Effector memory CD8-positive, alpha-beta T cell (primary cell): ENCODE results near the gene SPATA6L.
"Not testable (repeated sequence)": the region's sequence is repeated elsewhere in the genome, so short reads cannot be mapped to it uniquely, and the experiment has no call there.

Experiments used
- ATAC-seq: fragments of 150-1000 bp; cut with Tn5 transposase; replicated peaks from 2 replicates; pipeline ENCODE4 v1.10.0; 2021; ENCODE audit warnings: mild to moderate bottlenecking, moderate library complexity
- DNase-seq, 3 experiments: peaks; one replicate each; pipeline ENCODE4 v3.0.0; 2021
- H3K27ac Mint-ChIP-seq, 2 donors: one replicate each; pipeline ENCODE4 v1.8.0; 2022; ENCODE audit warnings: mild to moderate bottlenecking in 2 of 2, mixed read lengths in 2 of 2, moderate library complexity in 2 of 2
- H3K27me3 Mint-ChIP-seq, 2 donors: one replicate each; pipeline ENCODE4 v1.8.0; 2022; ENCODE audit warnings: mixed read lengths in 2 of 2
- H3K36me3 Mint-ChIP-seq: one replicate; pipeline ENCODE4 v1.8.0; 2022; ENCODE audit warnings: mild to moderate bottlenecking, moderate library complexity, mixed read lengths; ENCODE audit not compliant: insufficient read depth
- H3K4me1 Mint-ChIP-seq, 2 donors: one replicate each; pipeline ENCODE4 v1.8.0; 2022; ENCODE audit warnings: low read depth in 2 of 2, mixed read lengths in 2 of 2
- H3K4me3 Mint-ChIP-seq, 2 donors: one replicate each; pipeline ENCODE4 v1.8.0; 2022; ENCODE audit warnings: mild to moderate bottlenecking in 2 of 2, mixed read lengths in 2 of 2, moderate library complexity in 2 of 2
- H3K9me3 Mint-ChIP-seq, 2 donors: one replicate each; pipeline ENCODE4 v1.8.0; 2022; ENCODE audit warnings: mixed read lengths in 2 of 2

The SPATA6L gene

DNA sequence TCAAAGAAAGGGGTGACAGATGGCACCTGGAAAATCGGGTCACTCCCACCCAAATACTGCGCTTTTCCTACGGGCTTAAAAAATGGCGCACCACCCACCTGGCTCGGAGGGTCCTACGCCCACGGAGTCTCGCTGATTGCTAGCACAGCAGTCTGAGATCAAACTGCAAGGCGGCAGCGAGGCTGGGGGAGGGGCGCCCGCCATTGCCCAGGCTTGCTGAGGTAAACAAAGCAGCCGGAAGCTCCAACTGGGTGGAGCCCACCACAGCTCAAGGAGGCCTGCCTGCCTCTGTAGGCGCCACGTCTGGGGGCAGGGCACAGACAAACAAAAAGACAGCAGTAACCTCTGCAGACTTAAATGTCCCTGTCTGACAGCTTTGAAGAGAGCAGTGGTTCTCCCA, 60.2 kb downstream of the SPATA6L start:
- not testable (repeated sequence) for H3K36me3 Mint-ChIP-seq, ATAC-seq, H3K27me3 Mint-ChIP-seq, H3K9me3 Mint-ChIP-seq, H3K27ac Mint-ChIP-seq
- H3K4me1 Mint-ChIP-seq, result peaks cover 7 to 11% of the 10 kb centered on the region in 2 donors
- peak overlapping the region; percentile 45 to 47 for H3K4me3 Mint-ChIP-seq
- peak; percentile 21 to 70 (median 22) for DNase-seq

DNA sequence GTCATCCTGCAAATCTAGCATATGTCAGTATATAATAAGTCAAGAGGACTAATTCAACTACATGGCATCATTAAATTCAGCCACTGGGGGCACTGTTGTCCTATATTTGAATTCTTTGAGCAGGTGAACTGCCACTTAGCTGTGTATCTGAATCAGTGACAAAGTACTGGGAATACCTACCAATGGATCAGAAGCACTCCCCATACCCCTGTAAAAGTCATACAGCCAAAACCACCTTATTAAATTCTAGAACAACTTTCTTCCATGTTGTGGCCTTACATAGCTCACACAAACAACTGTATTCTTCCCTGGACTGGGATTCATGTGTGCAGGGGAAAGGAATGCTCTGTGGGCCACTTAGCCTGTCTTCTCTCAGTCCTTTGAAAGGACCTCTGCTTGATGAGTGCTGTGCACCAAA, 61.6 kb downstream of the SPATA6L start:
- DNase-seq (peak; percentile 77 to 80 (median 79)), ATAC-seq (peak; percentile 92)
- Mint-ChIP-seq H3K27me3 (no peaks in the 10 kb centered on the region), H3K27ac (peak overlapping the region; percentile 47 to 80), H3K9me3 (peaks cover 0 to 2% of the 10 kb centered on the region in 2 donors), H3K4me3 (peak overlapping the region in 1 of 2 donors; percentile 57), H3K4me1 (peaks cover 19 to 24% of the 10 kb centered on the region in 2 donors), H3K36me3 (peaks cover 6% of the 10 kb centered on the region)

DNA sequence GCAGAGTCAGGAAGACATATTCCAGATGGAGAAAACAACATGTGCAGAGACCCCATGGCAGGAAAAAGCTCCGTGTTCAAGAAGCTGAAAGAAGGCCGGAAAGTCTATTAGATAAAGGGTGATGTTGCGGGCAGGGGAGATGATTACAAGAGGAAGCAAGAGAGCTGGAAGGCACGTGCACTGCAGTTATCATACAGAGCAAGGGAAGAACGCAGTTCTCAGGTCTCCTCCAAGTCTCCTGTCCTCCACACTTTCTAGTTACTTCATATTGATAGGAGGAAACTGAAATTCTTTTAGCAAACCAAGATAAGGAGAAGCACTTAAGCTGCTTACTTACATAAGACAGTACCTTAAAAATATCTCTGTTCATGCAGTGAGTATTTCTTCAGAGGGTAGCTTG, 62.5 kb downstream of the SPATA6L start:
- Mint-ChIP-seq H3K36me3 (peaks cover 6% of the 10 kb centered on the region), H3K4me3 (no peak overlapping the region), H3K27ac (no peak overlapping the region), H3K4me1 (peaks cover 19 to 24% of the 10 kb centered on the region in 2 donors), H3K9me3 (peaks cover 0 to 2% of the 10 kb centered on the region in 2 donors), H3K27me3 (no peaks in the 10 kb centered on the region)
- DNase-seq, result no peak
- no peak for ATAC-seq

DNA sequence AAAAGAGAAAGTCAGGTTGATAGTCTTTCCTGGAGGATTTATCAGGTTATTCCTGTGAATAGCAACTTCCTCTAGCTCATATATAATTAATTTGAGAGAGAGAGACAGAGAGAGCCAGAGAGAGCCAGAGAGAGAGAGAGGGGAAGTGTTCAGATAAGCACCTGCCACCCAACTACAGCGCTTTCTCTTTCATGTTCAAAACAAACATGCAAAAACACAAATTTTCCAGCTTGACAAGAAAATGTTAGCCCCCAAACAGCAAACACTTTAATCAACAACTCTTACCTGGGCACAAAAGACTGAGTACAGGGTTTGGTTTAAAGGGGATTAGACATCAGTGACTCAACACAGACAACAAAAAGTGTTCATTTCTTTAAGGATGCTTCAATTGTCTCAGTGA, 65.9 kb downstream of the SPATA6L start:
- peaks cover 6% of the 10 kb centered on the region for H3K36me3 Mint-ChIP-seq
- H3K4me1 Mint-ChIP-seq, result peaks cover 34 to 42% of the 10 kb centered on the region in 2 donors
- no peak for DNase-seq
- H3K27me3 Mint-ChIP-seq, result no peaks in the 10 kb centered on the region
- peak; percentile 20 for ATAC-seq
- peak overlapping the region; percentile 15 to 66 for H3K4me3 Mint-ChIP-seq
- peak overlapping the region; percentile 7 to 96 for H3K27ac Mint-ChIP-seq
- H3K9me3 Mint-ChIP-seq, result peaks cover 0 to 2% of the 10 kb centered on the region in 2 donors

DNA sequence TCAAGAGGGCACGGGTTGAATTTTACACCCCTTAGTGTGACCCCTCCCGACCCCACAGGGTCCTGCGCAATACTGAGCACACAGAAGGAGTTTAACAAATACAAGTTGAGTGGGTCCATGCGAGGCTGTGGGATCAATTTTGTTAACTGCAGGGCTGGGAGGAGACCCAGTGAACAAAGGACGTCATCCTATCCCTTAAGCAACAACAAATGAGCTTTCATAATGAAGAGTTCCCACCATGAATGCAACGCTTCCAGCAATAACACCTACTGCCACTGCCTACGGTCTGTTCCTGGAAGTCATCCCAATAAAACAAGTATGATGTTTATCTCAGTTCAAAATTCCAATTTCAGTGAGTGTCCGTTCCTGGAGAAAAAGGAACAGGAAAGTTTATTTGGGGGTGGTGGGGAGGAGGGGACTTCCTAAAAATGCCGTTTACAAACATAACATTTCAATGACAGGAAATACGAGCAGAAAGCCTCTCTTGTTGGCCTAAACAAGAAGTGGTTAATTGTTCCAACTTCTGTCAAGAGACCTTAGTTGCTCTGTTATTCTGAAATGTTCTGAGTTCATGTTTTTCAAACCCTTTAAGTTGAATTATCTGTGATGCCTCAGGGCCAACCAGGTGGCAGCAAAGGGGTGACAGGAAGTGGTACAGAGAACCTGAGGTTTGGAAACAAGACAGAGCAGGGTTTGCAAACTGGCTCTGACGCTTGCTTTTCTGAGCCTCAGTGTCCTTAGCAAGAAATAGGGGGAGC, 69.9 kb downstream of the SPATA6L start:
- peak overlapping the region; percentile 30 to 54 for H3K4me3 Mint-ChIP-seq
- H3K27ac Mint-ChIP-seq, result peak overlapping the region; percentile 64 to 87
- peak; percentile 96 for ATAC-seq
- H3K27me3 Mint-ChIP-seq, result no peaks in the 10 kb centered on the region
- H3K9me3 Mint-ChIP-seq, result peaks cover 0 to 2% of the 10 kb centered on the region in 2 donors
- H3K4me1 Mint-ChIP-seq, result peaks cover 31 to 41% of the 10 kb centered on the region in 2 donors
- H3K36me3 Mint-ChIP-seq, result peaks cover 6% of the 10 kb centered on the region
- peak; percentile 37 to 58 (median 39) for DNase-seq

DNA sequence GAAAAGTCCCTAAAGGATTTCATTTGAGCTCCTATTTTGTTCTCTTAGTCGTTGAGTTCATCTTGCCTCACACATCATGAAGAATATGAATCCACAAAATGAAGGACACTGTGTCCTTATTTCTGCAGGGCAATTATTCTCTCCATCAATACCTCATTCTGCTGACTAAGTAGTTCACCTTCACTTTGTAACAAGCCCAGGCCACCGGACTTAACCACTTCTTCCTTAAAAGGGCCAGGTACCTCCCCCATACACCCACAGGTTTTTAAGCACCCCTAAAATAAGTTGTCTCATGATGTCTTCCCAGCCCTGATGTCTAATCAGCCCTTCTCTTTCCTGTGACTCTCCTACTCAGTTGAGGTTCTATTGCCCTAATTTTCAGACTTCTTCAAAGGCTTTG, 71.3 kb downstream of the SPATA6L start:
- no peaks in the 10 kb centered on the region for H3K27me3 Mint-ChIP-seq
- H3K4me3 Mint-ChIP-seq, result peak overlapping the region in 1 of 2 donors; percentile 7
- no peak for DNase-seq
- peaks cover 23 to 28% of the 10 kb centered on the region in 2 donors for H3K4me1 Mint-ChIP-seq
- ATAC-seq, result peak; percentile 12
- H3K27ac Mint-ChIP-seq, result peak overlapping the region; percentile 30 to 87
- H3K36me3 Mint-ChIP-seq, result no peaks in the 10 kb centered on the region
- peaks cover 0 to 2% of the 10 kb centered on the region in 2 donors for H3K9me3 Mint-ChIP-seq

DNA sequence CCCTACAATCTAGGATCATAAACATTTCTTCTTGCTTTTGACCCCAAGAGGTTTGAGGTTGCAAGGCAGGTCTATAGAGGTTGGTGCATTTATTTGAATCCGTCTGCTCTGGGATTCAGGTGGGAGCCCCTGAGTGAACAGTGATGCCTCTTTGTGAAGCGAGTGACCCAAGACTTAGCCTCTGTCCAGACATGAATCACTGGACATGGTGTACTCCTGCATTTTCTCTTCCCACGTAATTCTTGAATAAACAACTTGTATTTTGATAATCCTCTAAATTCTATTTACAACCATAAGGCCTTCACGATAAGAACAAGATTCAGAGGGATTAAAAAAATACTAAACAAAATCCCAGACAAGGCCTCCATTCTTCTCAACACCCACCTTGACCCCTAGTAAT, 71.7 kb downstream of the SPATA6L start:
- H3K36me3 Mint-ChIP-seq, result no peaks in the 10 kb centered on the region
- ATAC-seq (no peak), DNase-seq (no peak)
- H3K27me3 Mint-ChIP-seq, result no peaks in the 10 kb centered on the region
- H3K9me3 Mint-ChIP-seq, result no peaks in the 10 kb centered on the region
- H3K4me1 Mint-ChIP-seq, result peaks cover 20 to 26% of the 10 kb centered on the region in 2 donors
- no peak overlapping the region for H3K4me3 Mint-ChIP-seq
- peak overlapping the region in 1 of 2 donors; percentile 87 for H3K27ac Mint-ChIP-seq

DNA sequence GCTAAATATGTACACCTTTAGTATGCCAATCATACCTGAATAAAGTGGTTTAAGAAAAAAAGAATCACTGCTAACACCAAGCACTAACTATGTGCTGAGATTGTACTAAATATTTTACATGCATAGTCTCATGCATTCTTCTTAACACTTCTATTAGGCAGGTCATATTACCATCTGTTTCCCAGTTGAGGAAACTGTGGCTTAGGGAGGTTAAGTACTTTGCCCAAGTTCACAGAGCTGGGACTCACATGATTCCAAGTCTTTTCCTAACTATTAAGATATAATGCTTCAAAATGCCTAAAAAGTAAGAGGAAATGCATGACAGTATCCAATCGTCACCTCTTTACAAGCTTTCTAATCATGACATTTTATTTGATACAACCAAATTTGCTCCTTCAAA, 73.4 kb downstream of the SPATA6L start:
- H3K27me3 Mint-ChIP-seq, result no peaks in the 10 kb centered on the region
- H3K9me3 Mint-ChIP-seq, result no peaks in the 10 kb centered on the region
- no peak overlapping the region for H3K27ac Mint-ChIP-seq
- no peaks in the 10 kb centered on the region for H3K36me3 Mint-ChIP-seq
- H3K4me3 Mint-ChIP-seq, result no peak overlapping the region
- H3K4me1 Mint-ChIP-seq, result peaks cover 20 to 26% of the 10 kb centered on the region in 2 donors
- ATAC-seq (no peak), DNase-seq (no peak)

DNA sequence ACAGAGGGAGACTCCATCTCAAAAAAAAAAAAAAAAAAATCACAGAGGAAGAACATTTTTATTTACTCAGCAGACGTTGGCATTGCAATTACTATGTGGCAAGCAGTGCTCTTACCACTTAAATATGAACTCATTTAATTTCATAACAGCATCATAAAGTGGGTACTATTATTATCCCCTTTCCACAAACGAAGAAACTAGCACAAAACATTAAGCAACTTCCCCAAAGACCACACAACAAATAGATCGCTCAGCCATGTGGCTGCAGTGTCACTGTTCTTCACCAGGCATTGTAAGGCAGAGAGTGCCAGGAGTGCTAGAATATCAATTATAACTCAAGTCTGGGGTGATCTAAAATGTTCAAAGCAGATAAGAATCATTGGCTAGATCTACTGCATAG, 74.0 kb downstream of the SPATA6L start:
- Mint-ChIP-seq H3K36me3 (no peaks in the 10 kb centered on the region), H3K4me1 (peaks cover 18 to 23% of the 10 kb centered on the region in 2 donors), H3K27ac (no peak overlapping the region), H3K4me3 (no peak overlapping the region), H3K27me3 (no peaks in the 10 kb centered on the region), H3K9me3 (no peaks in the 10 kb centered on the region)
- no peak for ATAC-seq
- DNase-seq, result no peak

DNA sequence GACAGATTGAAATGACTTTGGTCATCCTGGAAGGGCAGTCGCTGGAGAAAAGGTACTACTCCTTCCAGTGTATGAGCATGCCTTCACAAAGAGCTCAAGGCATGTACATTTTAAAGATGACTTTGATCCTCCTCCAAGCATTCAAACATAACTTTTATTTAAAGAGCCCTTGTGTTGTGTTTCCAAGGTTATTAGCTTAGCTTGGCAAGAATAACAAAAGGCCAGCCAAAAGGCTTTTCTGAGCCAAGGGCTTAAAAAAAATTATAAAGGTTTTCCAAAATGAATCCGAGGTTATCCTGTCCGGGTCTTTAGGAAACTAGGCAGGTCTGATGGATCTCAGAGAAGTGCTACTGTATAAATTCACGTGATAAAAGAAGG, 75.2 kb downstream of the SPATA6L start:
- Mint-ChIP-seq H3K4me3 (no peak overlapping the region), H3K27me3 (no peaks in the 10 kb centered on the region), H3K27ac (no peak overlapping the region), H3K4me1 (peaks cover 9 to 14% of the 10 kb centered on the region in 2 donors), H3K9me3 (no peaks in the 10 kb centered on the region), H3K36me3 (no peaks in the 10 kb centered on the region)
- ATAC-seq, result no peak
- no peak for DNase-seq

DNA sequence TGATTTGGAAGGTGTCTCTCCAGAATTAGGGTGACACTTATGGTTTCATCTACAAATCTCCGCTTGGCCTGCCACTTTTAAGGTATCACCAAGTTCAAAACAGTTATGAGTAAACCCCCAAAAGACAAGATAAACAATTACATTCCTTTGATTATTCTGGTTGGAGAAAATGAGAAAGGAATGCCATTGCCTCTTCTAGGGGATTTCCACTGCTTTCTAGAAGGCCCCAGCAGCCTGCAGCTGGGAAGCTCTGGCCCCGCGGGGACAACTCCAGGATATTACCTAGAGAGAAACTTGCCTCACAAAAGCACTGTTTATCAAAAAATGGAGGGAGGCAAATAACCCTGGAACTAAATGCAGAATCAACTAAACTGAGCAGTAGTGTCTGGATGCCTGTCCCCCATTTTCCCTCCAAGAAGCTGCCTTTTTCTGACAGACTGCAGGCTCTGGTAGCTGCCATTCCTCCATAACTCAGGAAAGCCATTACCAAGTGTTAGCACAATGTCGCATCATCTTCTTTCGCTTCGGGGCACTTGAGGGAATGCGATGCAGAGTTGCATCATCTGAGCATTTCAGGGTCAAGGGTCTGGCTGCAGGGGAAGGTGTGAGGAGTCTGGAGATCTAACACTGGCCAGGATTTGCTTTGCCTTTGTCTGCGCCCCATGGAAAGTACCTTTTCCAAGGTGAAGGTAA, 75.7 kb downstream of the SPATA6L start:
- DNase-seq (no peak), ATAC-seq (no peak)
- Mint-ChIP-seq H3K27ac (no peak overlapping the region), H3K9me3 (no peaks in the 10 kb centered on the region), H3K4me3 (no peak overlapping the region), H3K4me1 (peaks cover 6 to 9% of the 10 kb centered on the region in 2 donors), H3K36me3 (no peaks in the 10 kb centered on the region), H3K27me3 (no peaks in the 10 kb centered on the region)

DNA sequence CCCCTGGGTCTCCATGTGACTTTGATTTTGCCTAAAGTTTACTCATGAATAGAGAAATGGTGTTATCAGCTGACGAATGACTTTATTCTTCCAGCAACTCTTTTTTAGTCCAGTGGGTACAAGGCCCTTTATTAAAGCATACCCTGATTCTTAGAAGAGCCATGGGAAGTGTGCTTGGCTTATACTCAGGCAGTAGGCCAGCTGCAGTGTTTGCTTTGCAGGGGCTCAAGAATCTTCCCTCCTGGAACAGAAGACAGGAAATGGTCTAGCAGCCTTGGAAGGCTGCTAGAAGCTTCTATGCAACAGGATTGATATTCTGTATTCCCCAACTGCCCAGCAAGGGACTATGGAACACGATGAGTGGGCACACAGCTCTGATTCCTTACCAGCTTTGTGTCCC, 77.6 kb downstream of the SPATA6L start:
- Mint-ChIP-seq H3K4me1 (peaks cover 0 to 3% of the 10 kb centered on the region in 2 donors), H3K27me3 (no peaks in the 10 kb centered on the region), H3K36me3 (no peaks in the 10 kb centered on the region), H3K9me3 (no peaks in the 10 kb centered on the region), H3K27ac (no peak overlapping the region), H3K4me3 (no peak overlapping the region)
- DNase-seq (no peak), ATAC-seq (no peak)

DNA sequence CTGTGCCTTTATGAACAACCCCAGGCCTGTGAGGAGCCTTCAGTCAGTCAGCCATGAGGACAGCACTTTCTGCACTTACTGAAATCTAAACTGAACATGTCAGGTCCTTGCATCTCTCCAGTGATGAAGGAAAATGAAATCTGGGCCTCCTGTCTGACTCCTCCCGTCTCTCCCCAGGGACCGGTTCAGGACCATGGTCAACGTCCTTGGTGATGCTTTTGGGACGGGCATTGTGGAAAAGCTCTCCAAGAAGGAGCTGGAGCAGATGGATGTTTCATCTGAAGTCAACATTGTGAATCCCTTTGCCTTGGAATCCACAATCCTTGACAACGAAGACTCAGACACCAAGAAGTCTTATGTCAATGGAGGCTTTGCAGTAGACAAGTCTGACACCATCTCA, 81.1 kb downstream of the SPATA6L start:
- ATAC-seq, result no peak
- no peak for DNase-seq
- H3K4me3 Mint-ChIP-seq, result no peak overlapping the region
- no peaks in the 10 kb centered on the region for H3K36me3 Mint-ChIP-seq
- no peaks in the 10 kb centered on the region for H3K9me3 Mint-ChIP-seq
- H3K27me3 Mint-ChIP-seq, result no peaks in the 10 kb centered on the region
- H3K27ac Mint-ChIP-seq, result no peak overlapping the region
- peaks cover 0 to 3% of the 10 kb centered on the region in 2 donors for H3K4me1 Mint-ChIP-seq

DNA sequence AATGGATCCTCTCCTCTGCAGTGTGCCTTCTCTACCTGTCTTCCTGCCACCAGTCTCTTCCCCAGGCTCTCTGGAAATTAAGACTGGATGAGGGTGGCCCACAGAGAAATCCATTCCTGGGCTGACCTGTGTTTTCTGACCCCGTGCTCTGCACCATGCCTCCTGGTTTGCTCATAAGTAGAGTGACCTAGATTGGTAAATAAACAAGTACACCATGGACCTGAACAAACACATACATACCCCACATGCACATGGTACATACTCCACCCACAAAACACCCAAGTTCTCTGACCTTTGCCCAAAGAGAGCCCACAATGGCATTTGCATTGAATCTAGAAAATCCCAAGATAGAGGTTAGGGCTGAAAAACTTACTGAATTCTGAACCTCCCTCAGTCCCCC, 81.6 kb downstream of the SPATA6L start:
- H3K4me3 Mint-ChIP-seq, result no peak overlapping the region
- no peak for DNase-seq
- H3K27ac Mint-ChIP-seq, result no peak overlapping the region
- H3K27me3 Mint-ChIP-seq, result no peaks in the 10 kb centered on the region
- no peak for ATAC-seq
- H3K4me1 Mint-ChIP-seq, result peaks cover 0 to 3% of the 10 kb centered on the region in 2 donors
- H3K36me3 Mint-ChIP-seq, result no peaks in the 10 kb centered on the region
- no peaks in the 10 kb centered on the region for H3K9me3 Mint-ChIP-seq
